CD4-positive, alpha-beta memory T cell (primary cell): ENCODE results near the gene HUWE1. TPM values are rescaled to one million over a fixed set of nuclear protein-coding genes. Genes with fewer than 3 reads are reported as not detected.
"Not testable (repeated sequence)": the region's sequence is repeated elsewhere in the genome, so short reads cannot be mapped to it uniquely, and the experiment has no call there.

Source experiments
- CTCF ChIA-PET: fragments of 350-600 bp; sonication (Branson Sonifier 250); formaldehyde crosslinking; loops from one replicate; lab custom pipeline; 2021; ENCODE audit warnings: inconsistent platforms; ENCODE audit not compliant: partially characterized antibody; lab: Charles Lee
- POLR2A ChIA-PET: fragments of 350-600 bp; sonication (Branson Sonifier 250); formaldehyde crosslinking; loops from one replicate; lab custom pipeline; 2021; ENCODE audit not compliant: partially characterized antibody; lab: Charles Lee
- DNase-seq, 5 donors: peaks; one replicate each; pipeline versions ENCODE4 v3.0.0 to v3.0.0-alpha.2; 2020 to 2022; ENCODE audit warnings: mixed read lengths in 1 of 5
- H3K27ac ChIP-seq: one replicate; pipeline ENCODE4 v1.7.0; 2013; ENCODE audit warnings: low read depth, low read length
- H3K27me3 ChIP-seq: 2 replicates; pipeline ENCODE4 v1.7.0; 2013; ENCODE audit warnings: mild to moderate bottlenecking, low read length, moderate library complexity; ENCODE audit not compliant: insufficient read depth
- H3K36me3 ChIP-seq: 2 replicates; pipeline ENCODE4 v1.7.0; 2013; ENCODE audit warnings: mild to moderate bottlenecking, low read length, moderate library complexity; ENCODE audit not compliant: insufficient read depth
- H3K4me1 ChIP-seq: 2 replicates; pipeline ENCODE4 v1.7.0; 2013; ENCODE audit warnings: mild to moderate bottlenecking, low read length, moderate library complexity; ENCODE audit not compliant: insufficient read depth
- H3K4me3 ChIP-seq, 2 donors: one replicate each; pipeline ENCODE4 v1.7.0; 2013; ENCODE audit warnings: low read length in 2 of 2, mild to moderate bottlenecking in 1 of 2
- H3K9me3 ChIP-seq, 2 donors: one replicate each; pipeline ENCODE4 v1.7.0; 2013; ENCODE audit warnings: low read length in 2 of 2, control low read depth in 1 of 2; ENCODE audit not compliant: control insufficient read depth in 1 of 2
- H3K27ac Mint-ChIP-seq, 7 donors: one replicate each; pipeline ENCODE4 v1.8.0; 2020 to 2021; ENCODE audit warnings: mixed read lengths in 7 of 7, mild to moderate bottlenecking in 6 of 7, inconsistent platforms in 3 of 7, moderate library complexity in 3 of 7
- H3K27me3 Mint-ChIP-seq, 2 donors: one replicate each; pipeline ENCODE4 v1.8.0; 2020 to 2021; ENCODE audit warnings: mixed read lengths in 2 of 2
- H3K36me3 Mint-ChIP-seq, 2 donors: one replicate each; pipeline ENCODE4 v1.8.0; 2020 to 2021; ENCODE audit warnings: mixed read lengths in 2 of 2, inconsistent platforms in 1 of 2, mild to moderate bottlenecking in 1 of 2
- H3K4me1 Mint-ChIP-seq, 4 donors: one replicate each; pipeline ENCODE4 v1.8.0; 2020 to 2021; ENCODE audit warnings: mixed read lengths in 4 of 4, mild to moderate bottlenecking in 1 of 4
- H3K4me3 Mint-ChIP-seq, 8 donors: one replicate each; pipeline ENCODE4 v1.8.0; 2020 to 2021; ENCODE audit warnings: mixed read lengths in 8 of 8, mild to moderate bottlenecking in 7 of 8, moderate library complexity in 6 of 8, inconsistent platforms in 3 of 8
- H3K9me3 Mint-ChIP-seq, 8 donors: one replicate each; pipeline ENCODE4 v1.8.0; 2020 to 2021; ENCODE audit warnings: mixed read lengths in 8 of 8, mild to moderate bottlenecking in 5 of 8, inconsistent platforms in 3 of 8, moderate library complexity in 1 of 8
- intact Hi-C: fragments of 100-400 bp; cut with micrococcal nuclease; formaldehyde crosslinking; loops from one replicate; pipeline ENCODE4 v1.15.1; 2023
- polyA plus RNA-seq, 2 donors: library from polyadenylated mRNA; unstranded; fragments of 300-500 nt; fragmentation: Illumina TruSeq; gene quantifications; one replicate each; pipeline ENCODE4 v1.2.3, GENCODE V29; 2021
- total RNA-seq, 2 experiments: library from RNA; stranded (reverse); gene quantifications; one replicate each; pipeline ENCODE4 v1.2.3, GENCODE V29; 2021

The HUWE1 gene
- total and polyA plus RNA-seq, 4 experiments from 2014 or later: 3.3 to 202 (median 97.7) TPM

DNA sequence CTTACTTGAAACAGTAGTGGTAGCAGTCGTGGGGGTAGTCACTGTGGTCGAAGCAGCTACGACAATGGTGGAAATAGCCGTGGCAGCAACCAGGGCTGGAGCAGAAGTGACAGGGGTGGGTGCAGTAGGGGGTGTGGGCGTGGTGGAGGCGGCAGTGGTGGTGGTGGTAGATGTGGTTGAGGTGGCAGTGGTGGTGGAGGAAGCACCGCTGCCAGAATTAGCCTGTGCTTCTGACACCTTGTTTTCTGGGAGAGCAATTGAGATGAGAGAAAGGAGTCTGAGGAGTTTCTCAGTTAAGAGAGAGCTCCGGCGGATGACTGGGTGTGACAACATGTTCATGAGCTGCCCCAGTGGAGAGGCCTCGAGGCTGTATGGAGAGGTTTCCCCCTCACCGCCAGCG, 138.9 kb downstream of the HUWE1 start:
- H3K4me1 Mint-ChIP-seq: peaks cover 0 to 2% (median 0%) of the 10 kb centered on the region in 4 donors
- POLR2A ChIA-PET: no interaction called here
- CTCF ChIA-PET: no interaction called here
- H3K4me3 Mint-ChIP-seq: no peak overlapping the region
- no peaks in the 10 kb centered on the region for H3K27me3 ChIP-seq
- H3K36me3 ChIP-seq: peaks cover 89% of the 10 kb centered on the region
- H3K9me3 ChIP-seq: no peaks in the 10 kb centered on the region
- H3K4me3 ChIP-seq: no peak overlapping the region
- no peaks in the 10 kb centered on the region for H3K9me3 Mint-ChIP-seq
- intact Hi-C loops: no loop called here
- no peak for DNase-seq
- H3K27ac Mint-ChIP-seq: peak overlapping the region in 1 of 7 donors; percentile 47
- peaks cover 42 to 84% of the 10 kb centered on the region in 2 donors for H3K36me3 Mint-ChIP-seq
- no peaks in the 10 kb centered on the region for H3K4me1 ChIP-seq
- no peaks in the 10 kb centered on the region for H3K27me3 Mint-ChIP-seq
- H3K27ac ChIP-seq: no peak overlapping the region

DNA sequence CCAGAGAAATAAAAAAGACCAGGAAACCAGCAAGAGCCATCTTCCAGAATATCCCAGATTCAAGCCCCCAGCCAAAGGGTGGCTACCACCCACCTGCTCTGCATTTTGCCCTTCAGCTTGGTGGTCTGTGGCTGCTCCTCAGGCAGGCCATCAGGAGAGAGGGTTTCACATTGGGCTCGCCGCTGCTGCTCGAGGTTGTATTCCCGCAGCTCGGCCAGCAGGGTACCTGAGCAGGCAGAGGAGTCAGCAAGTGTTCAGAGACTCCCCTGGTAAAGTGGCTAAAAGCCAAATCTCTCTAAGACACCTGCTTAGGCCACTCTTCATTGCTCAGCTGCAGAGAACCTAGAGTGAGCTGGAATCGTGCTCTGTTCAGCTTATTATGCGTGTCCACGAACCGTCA, 141.6 kb downstream of the HUWE1 start:
- peak overlapping the region in 2 of 7 donors; percentile 65 to 73 for H3K27ac Mint-ChIP-seq
- H3K4me3 ChIP-seq: no peak overlapping the region

DNA sequence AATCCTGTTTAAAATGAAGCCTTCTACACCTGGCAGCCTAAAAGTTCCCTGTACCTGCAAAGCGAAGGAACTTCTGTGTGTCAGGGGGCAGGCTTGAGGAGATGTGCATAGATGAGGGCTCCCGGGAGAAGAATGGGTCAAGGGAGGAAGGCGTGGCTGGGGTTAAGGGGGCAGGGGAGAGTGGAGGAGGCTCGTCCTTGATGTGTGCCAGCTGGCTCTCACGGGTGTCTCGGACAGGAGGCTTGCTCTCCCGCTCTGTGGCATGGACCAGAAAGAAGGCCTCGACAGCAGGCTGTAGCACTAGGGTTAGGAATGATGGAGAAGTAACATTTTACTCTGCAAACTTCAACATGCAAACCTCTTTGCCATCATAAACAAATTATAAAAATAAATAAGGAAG, 147.7 kb downstream of the HUWE1 start:
- intact Hi-C loops: no loop called here
- CTCF ChIA-PET: no interaction called here
- no peak overlapping the region for H3K4me3 ChIP-seq

More for the DNA sequence above, 141.6 kb downstream of the HUWE1 start:
- Histone ChIP-seq H3K4me1 (no peaks in the 10 kb centered on the region), H3K27me3 (no peaks in the 10 kb centered on the region), H3K9me3 (no peaks in the 10 kb centered on the region), H3K27ac (no peak overlapping the region), H3K36me3 (peaks cover 69% of the 10 kb centered on the region)
- DNase-seq: no peak
- Mint-ChIP-seq H3K9me3 (no peaks in the 10 kb centered on the region), H3K4me1 (peaks cover 0 to 2% (median 0%) of the 10 kb centered on the region in 4 donors), H3K36me3 (peaks cover 26 to 76% of the 10 kb centered on the region in 2 donors), H3K4me3 (no peak overlapping the region), H3K27me3 (no peaks in the 10 kb centered on the region)
- ChIA-PET POLR2A (no interaction called here), CTCF (no interaction called here)
- intact Hi-C loops: no loop called here

DNA sequence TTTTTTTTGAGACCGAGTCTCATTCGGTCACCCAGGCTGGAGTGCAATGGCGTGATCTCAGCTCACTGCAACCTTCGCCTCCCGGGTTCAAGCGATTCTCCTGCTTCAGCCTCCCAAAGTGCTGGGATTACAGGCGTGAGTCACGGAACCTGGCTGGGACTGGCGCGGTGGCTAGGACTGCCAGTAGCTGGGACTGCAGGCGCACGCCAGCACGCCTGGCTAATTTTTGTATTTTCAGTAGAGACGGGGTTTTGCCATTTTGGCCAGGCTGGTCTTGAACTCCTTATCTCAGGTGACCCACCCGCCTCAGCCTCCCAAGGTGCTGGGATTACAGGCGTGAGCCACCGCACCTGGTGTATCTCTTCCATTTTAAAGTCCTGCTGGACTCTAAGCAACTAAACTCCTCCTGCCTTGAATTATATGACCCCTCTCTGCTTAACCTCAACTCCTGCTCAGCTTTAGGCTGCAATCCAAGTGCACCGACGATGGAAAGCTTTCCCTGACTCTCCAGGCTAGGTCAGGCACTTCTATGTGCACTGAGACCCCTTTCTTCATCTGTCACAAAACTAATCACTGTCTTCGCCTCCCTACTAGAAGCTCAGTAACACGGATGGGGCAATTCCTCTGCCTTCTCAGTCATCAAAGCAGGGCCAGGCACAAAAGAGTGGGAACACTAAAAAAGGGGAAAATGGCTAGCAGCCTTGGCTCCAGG, 155.1 kb downstream of the HUWE1 start:
- CTCF ChIA-PET, H3K27ac Mint-ChIP-seq, H3K9me3 ChIP-seq, POLR2A ChIA-PET, intact Hi-C loops, H3K4me3 Mint-ChIP-seq, H3K4me3 ChIP-seq, H3K27me3 ChIP-seq, H3K4me1 Mint-ChIP-seq, H3K27me3 Mint-ChIP-seq, H3K27ac ChIP-seq, H3K4me1 ChIP-seq, DNase-seq: not testable (repeated sequence)
- peaks cover 28 to 29% of the 10 kb centered on the region in 2 donors for H3K36me3 Mint-ChIP-seq
- peaks cover 28% of the 10 kb centered on the region for H3K36me3 ChIP-seq
- H3K9me3 Mint-ChIP-seq: peaks cover 0 to 21% (median 11%) of the 10 kb centered on the region in 8 donors

More for the DNA sequence above, 147.7 kb downstream of the HUWE1 start:
- Mint-ChIP-seq H3K27me3 (no peaks in the 10 kb centered on the region), H3K27ac (no peak overlapping the region), H3K4me3 (no peak overlapping the region), H3K9me3 (no peaks in the 10 kb centered on the region), H3K4me1 (no peaks in the 10 kb centered on the region), H3K36me3 (peaks cover 39 to 72% of the 10 kb centered on the region in 2 donors)
- DNase-seq: no peak
- no peak overlapping the region for H3K27ac ChIP-seq
- no peaks in the 10 kb centered on the region for H3K4me1 ChIP-seq
- POLR2A ChIA-PET: no interaction called here
- H3K9me3 ChIP-seq: no peaks in the 10 kb centered on the region
- peaks cover 68% of the 10 kb centered on the region for H3K36me3 ChIP-seq
- H3K27me3 ChIP-seq: no peaks in the 10 kb centered on the region

DNA sequence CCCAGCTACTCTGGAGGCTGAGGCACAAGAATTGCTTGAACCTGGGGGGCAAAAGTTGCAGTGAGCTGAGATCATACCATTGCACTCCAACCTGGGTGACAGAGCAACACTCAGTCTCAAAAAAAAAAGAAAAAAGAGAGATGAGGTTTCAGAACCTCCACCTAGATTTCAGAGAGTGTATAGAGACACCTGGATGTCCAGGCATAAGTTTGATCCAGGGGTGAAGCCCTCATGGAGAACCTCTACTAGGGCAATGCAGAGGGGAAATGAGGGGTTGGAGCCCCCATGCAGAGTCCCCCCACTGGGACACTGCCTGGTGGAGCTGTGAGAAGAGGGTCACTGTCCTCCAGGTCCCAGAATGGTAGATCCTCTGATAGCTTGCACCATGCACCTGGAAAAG, 159.5 kb downstream of the HUWE1 start:
- ChIA-PET CTCF (no interaction called here), POLR2A (no interaction called here)
- Histone ChIP-seq H3K27me3 (no peaks in the 10 kb centered on the region), H3K4me1 (no peaks in the 10 kb centered on the region), H3K27ac (no peak overlapping the region), H3K36me3 (no peaks in the 10 kb centered on the region), H3K9me3 (no peaks in the 10 kb centered on the region), H3K4me3 (no peak overlapping the region)
- no peaks in the 10 kb centered on the region for H3K36me3 Mint-ChIP-seq
- H3K9me3 Mint-ChIP-seq: peaks cover 0 to 21% (median 14%) of the 10 kb centered on the region in 8 donors
- no peak overlapping the region for H3K4me3 Mint-ChIP-seq
- no peaks in the 10 kb centered on the region for H3K4me1 Mint-ChIP-seq
- H3K27ac Mint-ChIP-seq: no peak overlapping the region
- intact Hi-C loops: no loop called here
- no peak for DNase-seq
- no peaks in the 10 kb centered on the region for H3K27me3 Mint-ChIP-seq

DNA sequence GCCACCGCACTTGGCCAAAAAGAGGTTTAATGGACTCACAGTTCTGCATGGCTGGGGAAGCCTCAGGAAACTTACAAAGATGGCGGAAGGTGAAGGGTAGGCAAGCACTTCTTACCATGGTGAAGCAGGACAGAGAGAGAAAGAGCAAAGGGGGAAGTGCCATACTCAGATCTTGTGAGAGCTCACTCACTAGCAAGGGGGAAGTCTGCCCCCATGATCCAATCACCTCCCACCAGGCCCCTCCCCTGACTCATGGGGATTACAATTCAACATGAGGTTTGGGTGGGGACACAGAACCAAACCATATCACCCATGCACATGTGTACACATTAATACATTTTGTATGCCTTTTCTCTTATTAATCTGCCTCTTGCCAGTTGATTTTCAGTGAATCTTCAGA, 175.2 kb downstream of the HUWE1 start:
- Histone ChIP-seq H3K27me3 (no peaks in the 10 kb centered on the region), H3K4me3 (no peak overlapping the region), H3K27ac (no peak overlapping the region), H3K36me3 (no peaks in the 10 kb centered on the region), H3K9me3 (no peaks in the 10 kb centered on the region), H3K4me1 (no peaks in the 10 kb centered on the region)
- peaks cover 0 to 3% (median 0%) of the 10 kb centered on the region in 8 donors for H3K9me3 Mint-ChIP-seq
- no peak overlapping the region for H3K4me3 Mint-ChIP-seq
- DNase-seq: no peak
- H3K27me3 Mint-ChIP-seq: peaks cover 2 to 3% of the 10 kb centered on the region in 2 donors
- H3K36me3 Mint-ChIP-seq: no peaks in the 10 kb centered on the region
- intact Hi-C loops: no loop called here
- CTCF ChIA-PET: no interaction called here
- H3K27ac Mint-ChIP-seq: no peak overlapping the region
- H3K4me1 Mint-ChIP-seq: no peaks in the 10 kb centered on the region
- POLR2A ChIA-PET: no interaction called here

DNA sequence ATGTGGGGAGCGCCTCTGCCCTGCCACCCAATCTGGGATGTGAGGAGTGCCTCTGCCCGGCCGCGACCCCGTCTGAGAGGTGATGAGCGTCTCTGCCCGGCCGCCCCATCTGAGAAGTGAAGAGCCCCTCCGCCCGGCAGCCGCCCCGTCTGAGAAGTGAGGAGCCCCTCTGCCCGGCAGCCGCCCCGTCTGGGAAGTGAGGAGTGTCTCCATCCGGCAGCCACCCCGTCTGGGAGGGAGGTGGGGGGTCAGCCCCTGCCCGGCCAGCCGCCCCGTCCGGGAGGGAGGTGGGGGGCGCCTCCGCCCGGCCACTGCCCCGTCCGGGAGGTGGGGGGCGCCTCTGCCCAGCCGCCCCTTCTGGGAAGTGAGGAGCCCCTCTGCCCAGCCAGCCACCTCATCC, 182.5 kb downstream of the HUWE1 start:
- POLR2A ChIA-PET, H3K4me3 Mint-ChIP-seq, H3K4me1 ChIP-seq, H3K4me1 Mint-ChIP-seq, H3K4me3 ChIP-seq, H3K36me3 ChIP-seq, H3K27ac Mint-ChIP-seq, CTCF ChIA-PET, H3K27me3 ChIP-seq, H3K9me3 ChIP-seq, H3K27me3 Mint-ChIP-seq, DNase-seq, H3K27ac ChIP-seq, H3K36me3 Mint-ChIP-seq, H3K9me3 Mint-ChIP-seq, intact Hi-C loops: not testable (repeated sequence)
